ENCODE results near the gene CDC27.
A peak's percentile ranks its signal among the peaks of the same experiment; 100 is the strongest.
"Not testable (repeated sequence)": the region's sequence is repeated elsewhere in the genome, so short reads cannot be mapped to it uniquely, and the experiment has no call there.

The CDC27 gene

GRCh38 chr17:47225436-47225858 is 36.4 kb upstream of the CDC27 start:
- Histone ChIP-seq H3K4me3 (no peak overlapping the region), H3K27ac (peak overlapping the region; percentile 89 to 90)
- TF ChIP-seq CTCF (IDR thresholded peaks at IDR 0.05): no peak
- DNase-seq (ENCODE audit: low spot score): no peak

- H3K4me3 ChIP-seq: no peak overlapping the region
- H3K27ac ChIP-seq: peak overlapping the region; percentile 89 to 90
- TF ChIP-seq CTCF (IDR thresholded peaks at IDR 0.05): no peak
- no peak for DNase-seq (ENCODE audit: low spot score)
These were observed 35.9 kb upstream of the CDC27 start for GRCh38 chr17:47224966-47225365.

GRCh38 chr17:47224077-47224476 is 35.0 kb upstream of the CDC27 start:
- not testable (repeated sequence) for H3K4me3 ChIP-seq; DNase-seq (ENCODE audit: low spot score)
- peak overlapping the region; percentile 89 to 90 for H3K27ac ChIP-seq

- no peak for DNase-seq (ENCODE audit: low spot score)
- TF ChIP-seq CTCF (IDR thresholded peaks at IDR 0.05): no peak
- peak overlapping the region; percentile 89 to 90 for H3K27ac ChIP-seq
- H3K4me3 ChIP-seq: no peak overlapping the region
These were observed 34.4 kb upstream of the CDC27 start for GRCh38 chr17:47223460-47223859.

GRCh38 chr17:47223007-47223406 is 33.9 kb upstream of the CDC27 start:
- Histone ChIP-seq H3K4me3 (no peak overlapping the region), H3K27ac (peak overlapping the region; percentile 89 to 90)
- TF ChIP-seq CTCF (IDR thresholded peaks at IDR 0.05): no peak
- DNase-seq (ENCODE audit: low spot score): no peak

GRCh38 chr17:47222047-47222446 is 33.0 kb upstream of the CDC27 start:
- Histone ChIP-seq H3K4me3 (no peak overlapping the region), H3K27ac (no peak overlapping the region)
- no peak for DNase-seq (ENCODE audit: low spot score)
- no peak for TF ChIP-seq CTCF (IDR thresholded peaks at IDR 0.05)

- no peak for DNase-seq (ENCODE audit: low spot score)
- no peak for TF ChIP-seq CTCF (IDR thresholded peaks at IDR 0.05)
- Histone ChIP-seq H3K4me3 (no peak overlapping the region), H3K27ac (no peak overlapping the region)
These were observed 32.1 kb upstream of the CDC27 start for GRCh38 chr17:47221154-47221553.

GRCh38 chr17:47220531-47220999 is 31.5 kb upstream of the CDC27 start:
- no peak for TF ChIP-seq CTCF (IDR thresholded peaks at IDR 0.05)
- no peak for DNase-seq (ENCODE audit: low spot score)

More at GRCh38 chr17:47220531-47220999, 31.5 kb upstream of the CDC27 start:
- Histone ChIP-seq H3K27ac (no peak overlapping the region), H3K4me3 (no peak overlapping the region)
